Thyroid gland (tissue), 4 donors: ENCODE results near the gene ATP8A1. TPM values are rescaled to one million over a fixed set of nuclear protein-coding genes. Genes with fewer than 3 reads are reported as not detected.

Experiments
- DNase-seq, 2 donors: peaks; one replicate each; pipeline ENCODE4 v3.0.0-alpha.2; 2019
- H3K27ac ChIP-seq, 3 donors: fragments of 200-600 bp; sonication (generic); 1 replicate in 2 of 3; 2 replicates in 1 of 3; pipeline ENCODE4 v1.5.1; 2016 to 2019; ENCODE audit warnings: mild to moderate bottlenecking in 1 of 3, moderate library complexity in 1 of 3
- H3K27me3 ChIP-seq: fragments of 200-600 bp; sonication (generic); one replicate; pipeline ENCODE4 v1.5.1; 2019
- H3K36me3 ChIP-seq, 2 donors: fragments of 200-600 bp; sonication (generic); one replicate each; pipeline ENCODE4 v1.5.1; 2016 to 2019
- H3K4me1 ChIP-seq, 2 donors: fragments of 200-600 bp; sonication (generic); one replicate each; pipeline ENCODE4 v1.5.1; 2017 to 2019
- H3K4me3 ChIP-seq, 3 donors: fragments of 200-600 bp; sonication (generic); replicated peaks in 1 of 3; 1 replicate in 2 of 3; 2 replicates in 1 of 3; pipeline ENCODE4 v1.5.1; 2016; ENCODE audit warnings: mild to moderate bottlenecking in 1 of 3
- H3K9me3 ChIP-seq: fragments of 200-600 bp; sonication (generic); one replicate; pipeline ENCODE4 v1.5.1; 2017
- CTCF ChIP-seq, 6 experiments: fragments of 200-600 bp in 3 of 6; fragments of 450-650 bp in 3 of 6; sonication (generic) in 3 of 6; IDR thresholded peaks; one replicate each; pipeline ENCODE4 v1.5.1; 2016 to 2019; ENCODE audit warnings: antibody characterized with exemption in 6 of 6, mild to moderate bottlenecking in 2 of 6, inconsistent platforms in 1 of 6, moderate library complexity in 1 of 6
- POLR2A ChIP-seq, 2 donors: fragments of 450-650 bp; IDR thresholded peaks; one replicate each; pipeline ENCODE4 v1.6.1; 2017; ENCODE audit warnings: antibody characterized with exemption in 2 of 2, mild to moderate bottlenecking in 2 of 2, moderate library complexity in 1 of 2
- WGBS, 2 donors: methylation state at CpG; one replicate each; pipeline ENCODE4 v1.1.5; 2017; 5-methylcytosine and 5-hydroxymethylcytosine counted together
- intact Hi-C: fragments of 100-400 bp; cut with DNase I; formaldehyde crosslinking; loops from one replicate; pipeline ENCODE4 v1.15.1; 2023
- total RNA-seq, 4 donors: library from RNA; depleted of rRNA; stranded (reverse); fragments of >200 nt; gene quantifications; one replicate each; pipeline ENCODE4 v1.2.3, GENCODE V29; 2016

ATP8A1 gene
- total RNA-seq, 4 donors from 2014 or later = 191 to 274 (median 245) TPM

- H3K4me1 ChIP-seq = peaks cover 0 to 13% of the 10 kb centered on the region in 2 donors
- H3K27me3 ChIP-seq = no peaks in the 10 kb centered on the region
- no peaks in the 10 kb centered on the region for H3K9me3 ChIP-seq
- TF ChIP-seq CTCF (IDR thresholded peaks at IDR 0.05) (no peak), POLR2A (IDR thresholded peaks at IDR 0.05) (no peak)
- intact Hi-C loops = no loop called here
- no peak overlapping the region for H3K4me3 ChIP-seq
- DNase-seq = no peak
- 69 to 75% methylated on average over 1 of the region's 1 CpG for WGBS, 2 donors
- peaks cover 0 to 12% of the 10 kb centered on the region in 2 donors for H3K36me3 ChIP-seq
- no peak overlapping the region for H3K27ac ChIP-seq
Measured at GRCh38 chr4:42558156-42558555, 98.7 kb downstream of the ATP8A1 start.

DNA sequence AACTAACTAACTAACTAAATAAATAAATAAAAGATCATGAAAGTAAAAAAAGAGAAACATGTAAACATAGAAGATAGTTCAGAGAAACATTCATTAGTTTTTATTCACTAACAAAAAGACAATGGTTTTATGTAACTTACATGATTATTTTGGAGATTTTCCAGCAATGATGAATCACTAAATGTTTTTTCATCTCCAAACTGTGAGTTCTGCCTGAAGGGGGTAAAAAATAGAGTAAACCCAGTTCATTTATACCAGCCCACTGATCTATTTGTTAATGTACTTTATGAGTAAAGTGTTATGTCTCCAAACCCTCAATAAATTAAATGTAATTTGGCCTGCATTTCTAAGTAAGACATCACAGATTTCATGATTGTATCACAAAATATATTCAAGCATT, 101.1 kb downstream of the ATP8A1 start:
- TF ChIP-seq CTCF (IDR thresholded peaks at IDR 0.05) = no peak
- no peak for TF ChIP-seq POLR2A (IDR thresholded peaks at IDR 0.05)
- Histone ChIP-seq H3K4me1 (peaks cover 0 to 9% of the 10 kb centered on the region in 2 donors), H3K36me3 (peaks cover 2 to 5% of the 10 kb centered on the region in 2 donors), H3K27ac (no peak overlapping the region), H3K4me3 (no peak overlapping the region), H3K27me3 (no peaks in the 10 kb centered on the region), H3K9me3 (no peaks in the 10 kb centered on the region)
- intact Hi-C loops = no loop called here
- no peak for DNase-seq

DNA sequence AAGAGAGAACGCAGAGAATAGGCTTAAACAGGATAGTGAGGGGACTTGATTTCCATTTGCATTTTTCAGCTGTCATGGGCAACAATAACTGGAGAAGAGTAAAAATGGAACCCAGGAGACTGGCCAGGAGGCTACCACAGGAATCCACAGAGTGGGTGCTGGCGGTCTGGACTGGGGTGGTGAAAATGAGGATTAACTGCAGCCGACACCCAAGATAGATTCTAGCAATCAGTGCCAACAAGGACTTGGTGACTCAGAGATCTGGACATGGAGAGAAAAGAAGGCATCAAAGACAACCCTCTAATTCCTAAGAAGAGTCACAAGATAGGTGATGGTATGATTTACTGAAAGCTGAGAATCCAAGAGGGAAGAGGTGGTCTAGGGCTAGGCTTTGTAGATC, 102.8 kb downstream of the ATP8A1 start:
- no peak for TF ChIP-seq CTCF (IDR thresholded peaks at IDR 0.05)
- TF ChIP-seq POLR2A (IDR thresholded peaks at IDR 0.05) = no peak
- Histone ChIP-seq H3K9me3 (no peaks in the 10 kb centered on the region), H3K4me1 (no peaks in the 10 kb centered on the region), H3K27me3 (no peaks in the 10 kb centered on the region), H3K27ac (no peak overlapping the region), H3K4me3 (no peak overlapping the region), H3K36me3 (peaks cover 3 to 13% of the 10 kb centered on the region in 2 donors)
- 95 to 97% methylated on average over 3 of the region's 3 CpGs for WGBS, 2 donors
- intact Hi-C loops = no loop called here
- no peak for DNase-seq

DNA sequence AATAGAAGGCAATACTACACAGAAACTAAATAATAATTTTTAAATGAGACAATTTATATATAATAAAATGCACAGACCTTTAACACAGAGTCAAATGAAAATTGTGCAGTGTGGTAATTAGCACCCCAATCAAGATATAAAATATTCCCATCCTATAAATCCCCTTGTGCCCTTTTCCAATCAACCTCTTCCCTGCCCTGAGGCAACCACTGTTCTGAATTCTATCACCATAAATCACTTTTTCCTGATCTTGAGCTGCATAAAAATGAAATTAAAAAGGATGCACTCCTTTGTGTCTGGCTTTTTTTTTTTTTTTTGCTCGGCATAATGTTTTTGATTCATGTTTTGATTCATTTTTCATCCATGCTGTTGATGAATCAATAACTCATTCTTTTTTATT, 107.0 kb downstream of the ATP8A1 start:
- no peak overlapping the region for H3K27ac ChIP-seq
- H3K4me3 ChIP-seq = no peak overlapping the region
- no peak for DNase-seq
- peaks cover 3 to 25% of the 10 kb centered on the region in 2 donors for H3K36me3 ChIP-seq
- H3K27me3 ChIP-seq = no peaks in the 10 kb centered on the region
- TF ChIP-seq CTCF (IDR thresholded peaks at IDR 0.05) = no peak
- no peak for TF ChIP-seq POLR2A (IDR thresholded peaks at IDR 0.05)
- intact Hi-C loops = no loop called here
- H3K4me1 ChIP-seq = no peaks in the 10 kb centered on the region
- no peaks in the 10 kb centered on the region for H3K9me3 ChIP-seq
- 98% methylated on average over 1 of the region's 1 CpG for WGBS, 2 donors

DNA sequence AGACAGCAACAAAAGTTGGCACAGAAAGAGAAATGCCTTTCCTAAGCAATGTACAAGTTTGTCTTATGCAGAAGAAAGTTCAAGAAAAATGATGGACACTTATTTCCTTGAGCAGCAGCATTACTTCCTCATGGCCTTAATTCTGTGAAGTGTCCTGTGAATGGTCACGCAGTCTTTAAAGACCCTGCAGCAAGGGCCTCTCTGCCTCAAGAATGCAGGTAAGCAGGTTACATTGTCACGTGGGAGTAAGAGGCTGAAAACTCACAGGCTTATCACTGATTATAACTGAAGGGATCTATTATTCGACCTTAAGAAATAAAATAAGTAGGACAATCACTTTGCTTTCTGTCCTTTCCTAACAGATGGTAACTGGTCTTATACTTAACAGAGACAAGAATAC, 109.1 kb downstream of the ATP8A1 start:
- Histone ChIP-seq H3K36me3 (peaks cover 3 to 20% of the 10 kb centered on the region in 2 donors), H3K4me3 (no peak overlapping the region), H3K9me3 (no peaks in the 10 kb centered on the region), H3K27me3 (no peaks in the 10 kb centered on the region), H3K4me1 (no peaks in the 10 kb centered on the region), H3K27ac (no peak overlapping the region)
- DNase-seq = no peak
- no peak for TF ChIP-seq CTCF (IDR thresholded peaks at IDR 0.05)
- no peak for TF ChIP-seq POLR2A (IDR thresholded peaks at IDR 0.05)
- WGBS, 2 donors = 75 to 78% methylated on average over 3 of the region's 3 CpGs
- intact Hi-C loops = no loop called here
